HEK293T (cell line): Measurements from ENCODE around the gene RBPMS2.

ENCODE experiments used
- BHLHE40 ChIP-seq: fragments of 450-650 bp; IDR thresholded peaks from 2 replicates; pipeline ENCODE4 v1.6.1; 2016; ENCODE audit warnings: mild to moderate bottlenecking, moderate library complexity, borderline replicate concordance
- ELF4 ChIP-seq: fragments of 450-650 bp; IDR thresholded peaks from 2 replicates; pipeline ENCODE4 v1.6.1; 2017; ENCODE audit warnings: antibody characterized with exemption
- HDGF ChIP-seq: fragments of 450-650 bp; IDR thresholded peaks from 2 replicates; pipeline ENCODE4 v1.6.1; 2017; ENCODE audit warnings: antibody characterized with exemption, borderline replicate concordance
- L3MBTL2 ChIP-seq: fragments of 450-650 bp; conservative IDR thresholded peaks from 2 replicates; pipeline ENCODE4 v1.6.1; 2016; ENCODE audit warnings: mild to moderate bottlenecking
- ZNF384 ChIP-seq: fragments of 450-650 bp; IDR thresholded peaks from 2 replicates; pipeline ENCODE4 v1.6.1; 2016

DNA sequence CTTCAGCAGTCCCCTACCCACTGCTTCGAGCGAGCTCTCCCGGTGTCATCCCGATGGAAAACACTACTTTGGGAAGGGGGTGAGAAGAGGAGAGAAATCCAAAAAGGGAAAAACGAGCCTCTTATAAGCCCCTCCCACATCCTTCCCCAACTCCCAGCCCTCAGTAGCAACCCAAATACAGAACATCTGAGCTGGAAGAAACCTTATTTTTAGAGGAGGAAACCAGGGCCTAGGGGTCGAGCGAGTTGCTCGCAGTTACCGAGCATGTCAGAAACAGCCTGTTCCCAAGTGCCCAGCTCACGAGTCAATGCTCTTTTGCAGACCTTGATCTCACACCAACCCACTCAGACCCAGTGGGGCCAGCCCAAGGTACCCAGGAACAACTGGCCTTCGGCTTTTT is 14.2 kb downstream of the RBPMS2 start:
- TF ChIP-seq HDGF (no peak), BHLHE40 (no peak), ELF4 (no peak), ZNF384 (no peak), L3MBTL2 (no peak)
